ENCODE measurements around the gene CMIP. TPM values are rescaled to one million over a fixed set of nuclear protein-coding genes. Genes with fewer than 3 reads are reported as not detected.
A peak's percentile ranks its signal among the peaks of the same experiment; 100 is the strongest.
"Not testable (repeated sequence)": the region's sequence is repeated elsewhere in the genome, so short reads cannot be mapped to it uniquely, and the experiment has no call there.

CMIP gene
- total RNA-seq, 1 donor from 2014 or later, result 6.6 TPM

DNA sequence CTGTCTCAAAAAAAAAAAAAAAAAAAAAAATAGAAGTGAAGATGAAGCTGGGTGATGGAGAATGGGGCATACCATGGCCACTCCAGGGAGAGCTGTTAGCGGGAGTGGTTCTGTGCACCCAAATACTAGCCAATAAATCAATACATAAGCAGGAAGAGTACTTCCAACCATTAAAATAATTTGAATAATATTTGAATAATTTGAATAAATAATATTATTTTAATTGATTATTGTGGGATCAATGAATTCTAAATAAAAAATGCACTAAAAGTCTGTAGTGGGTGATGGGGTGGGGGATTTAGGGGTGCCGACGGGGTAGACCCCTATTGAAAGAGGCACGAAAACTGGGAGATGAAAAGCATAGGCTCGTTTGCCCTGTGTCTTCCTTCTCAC lies 41.4 kb upstream of the CMIP start:
- Histone ChIP-seq H4K20me1 (ENCODE audit: low read depth) (no peaks in the 10 kb centered on the region), H3K4me1 (no peaks in the 10 kb centered on the region), H3K79me2 (ENCODE audit: low read depth) (no peaks in the 10 kb centered on the region), H2AFZ (replicated peaks) (no peak overlapping the region), H3K9ac (no peak overlapping the region), H3K27me3 (peaks cover 9% of the 10 kb centered on the region), H3K27ac (no peak overlapping the region), H3K4me2 (peak overlapping the region; percentile 65), H3K4me3 (no peak overlapping the region), H3K36me3 (no peaks in the 10 kb centered on the region), H3K9me3 (ENCODE audit: low read depth) (no peaks in the 10 kb centered on the region), H3F3A (ENCODE audit: low read depth) (no peaks in the 10 kb centered on the region)
- TF ChIP-seq EZH2 (IDR thresholded peaks at IDR 0.05) (no peak), EZH2phosphoT487 (IDR thresholded peaks at IDR 0.05) (no peak)
- TF ChIP-seq, protein P1, sequence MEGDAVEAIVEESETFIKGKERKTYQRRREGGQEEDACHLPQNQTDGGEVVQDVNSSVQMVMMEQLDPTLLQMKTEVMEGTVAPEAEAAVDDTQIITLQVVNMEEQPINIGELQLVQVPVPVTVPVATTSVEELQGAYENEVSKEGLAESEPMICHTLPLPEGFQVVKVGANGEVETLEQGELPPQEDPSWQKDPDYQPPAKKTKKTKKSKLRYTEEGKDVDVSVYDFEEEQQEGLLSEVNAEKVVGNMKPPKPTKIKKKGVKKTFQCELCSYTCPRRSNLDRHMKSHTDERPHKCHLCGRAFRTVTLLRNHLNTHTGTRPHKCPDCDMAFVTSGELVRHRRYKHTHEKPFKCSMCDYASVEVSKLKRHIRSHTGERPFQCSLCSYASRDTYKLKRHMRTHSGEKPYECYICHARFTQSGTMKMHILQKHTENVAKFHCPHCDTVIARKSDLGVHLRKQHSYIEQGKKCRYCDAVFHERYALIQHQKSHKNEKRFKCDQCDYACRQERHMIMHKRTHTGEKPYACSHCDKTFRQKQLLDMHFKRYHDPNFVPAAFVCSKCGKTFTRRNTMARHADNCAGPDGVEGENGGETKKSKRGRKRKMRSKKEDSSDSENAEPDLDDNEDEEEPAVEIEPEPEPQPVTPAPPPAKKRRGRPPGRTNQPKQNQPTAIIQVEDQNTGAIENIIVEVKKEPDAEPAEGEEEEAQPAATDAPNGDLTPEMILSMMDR (IDR thresholded peaks at IDR 0.05), result no peak
- Mint-ChIP-seq H3K27ac (no peak overlapping the region), H3K36me3 (no peaks in the 10 kb centered on the region), H3K9me3 (peaks cover 4% of the 10 kb centered on the region), H3K27me3 (ENCODE audit: insufficient read depth, low read depth) (peaks cover 3% of the 10 kb centered on the region), H3K4me1 (peaks cover 9% of the 10 kb centered on the region), H3K4me3 (no peak overlapping the region)
- no peak for DNase-seq (ENCODE audit: low spot score)

DNA sequence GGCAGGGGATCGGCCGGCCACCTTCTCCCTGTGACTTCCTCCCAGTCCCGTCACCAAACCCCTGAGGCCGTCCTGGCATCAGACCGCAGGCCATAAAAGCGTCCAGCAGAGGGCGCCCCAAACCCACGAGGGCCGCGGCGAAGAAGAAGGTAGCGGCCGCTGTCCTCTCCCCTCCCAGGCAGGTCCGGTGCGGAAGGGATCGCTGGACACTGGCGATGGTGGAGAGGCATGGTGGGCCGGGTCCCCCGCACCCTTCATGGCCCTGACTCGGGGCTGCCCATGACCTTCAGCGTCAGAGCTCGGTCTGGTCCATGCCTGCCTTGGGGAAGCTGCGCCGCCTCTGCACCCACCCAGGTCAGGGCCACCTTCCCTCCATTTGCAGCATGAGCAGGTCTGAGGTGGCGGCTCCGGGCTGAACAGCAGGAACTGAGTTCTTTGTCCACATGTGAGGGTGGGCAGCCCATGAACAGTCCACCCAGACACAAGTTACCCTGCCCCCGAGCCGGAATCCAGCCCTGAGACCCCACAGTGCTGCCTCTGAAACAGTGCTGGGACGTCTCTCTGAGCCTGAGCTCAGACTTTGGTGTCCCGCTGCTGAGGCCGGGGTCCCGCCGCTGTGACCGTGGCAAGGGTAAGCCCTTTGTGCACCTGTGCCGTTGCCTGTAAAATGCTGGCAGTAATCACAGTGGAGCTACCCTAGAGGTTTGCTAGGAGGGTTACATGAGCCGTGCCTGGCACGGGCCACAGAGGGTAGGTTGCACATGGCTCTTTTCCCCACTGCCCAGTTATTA lies 40.8 kb upstream of the CMIP start:
- Mint-ChIP-seq H3K27me3 (ENCODE audit: insufficient read depth, low read depth) (peaks cover 6% of the 10 kb centered on the region), H3K36me3 (no peaks in the 10 kb centered on the region), H3K4me3 (no peak overlapping the region), H3K27ac (no peak overlapping the region), H3K4me1 (peaks cover 9% of the 10 kb centered on the region), H3K9me3 (peaks cover 4% of the 10 kb centered on the region)
- peak overlapping the region; percentile 88 for H2AFZ ChIP-seq (replicated peaks)
- H3K27ac ChIP-seq, result no peak overlapping the region
- H3K36me3 ChIP-seq, result no peaks in the 10 kb centered on the region
- no peaks in the 10 kb centered on the region for H3K4me1 ChIP-seq
- no peaks in the 10 kb centered on the region for H3F3A ChIP-seq (ENCODE audit: low read depth)
- H3K27me3 ChIP-seq, result peaks cover 9% of the 10 kb centered on the region
- DNase-seq (ENCODE audit: low spot score), result peak; percentile 91
- TF ChIP-seq, protein P1 (IDR thresholded peaks at IDR 0.05), result peak; percentile 97
- no peak for TF ChIP-seq EZH2 (IDR thresholded peaks at IDR 0.05)
- no peaks in the 10 kb centered on the region for H3K79me2 ChIP-seq (ENCODE audit: low read depth)
- H3K9me3 ChIP-seq (ENCODE audit: low read depth), result no peaks in the 10 kb centered on the region
- H3K9ac ChIP-seq, result no peak overlapping the region
- no peaks in the 10 kb centered on the region for H4K20me1 ChIP-seq (ENCODE audit: low read depth)
- peak overlapping the region; percentile 65 for H3K4me2 ChIP-seq
- H3K4me3 ChIP-seq, result peak overlapping the region; percentile 30

DNA sequence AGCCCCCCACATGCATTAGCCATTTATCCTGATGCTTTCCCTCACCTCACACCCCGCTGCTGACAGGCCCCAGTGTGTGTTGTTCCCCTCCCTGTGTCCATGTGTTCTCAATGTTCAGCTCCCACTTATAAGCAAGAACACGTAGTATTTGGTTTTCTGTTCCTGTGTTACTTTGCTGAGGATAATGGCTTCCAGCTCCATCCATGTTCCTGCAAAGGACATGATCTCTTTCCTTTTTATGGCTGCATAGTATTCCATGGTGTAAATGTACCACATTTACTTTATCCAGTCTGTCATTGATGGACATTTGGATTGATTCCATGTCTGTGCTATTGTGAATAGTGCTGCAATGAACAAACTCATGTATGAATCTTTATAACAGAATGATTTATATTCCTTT lies 39.6 kb upstream of the CMIP start:
- not testable (repeated sequence) for H3F3A ChIP-seq (ENCODE audit: low read depth); H3K27me3 ChIP-seq; DNase-seq (ENCODE audit: low spot score); H2AFZ ChIP-seq (replicated peaks); H3K27ac ChIP-seq; H3K9me3 ChIP-seq (ENCODE audit: low read depth); H4K20me1 ChIP-seq (ENCODE audit: low read depth); H3K4me3 ChIP-seq; H3K4me2 ChIP-seq; H3K79me2 ChIP-seq (ENCODE audit: low read depth); H3K4me3 Mint-ChIP-seq; H3K9me3 Mint-ChIP-seq; H3K4me1 ChIP-seq; H3K27ac Mint-ChIP-seq; H3K9ac ChIP-seq; H3K36me3 Mint-ChIP-seq; H3K27me3 Mint-ChIP-seq (ENCODE audit: insufficient read depth, low read depth); H3K36me3 ChIP-seq
- H3K4me1 Mint-ChIP-seq, result peaks cover 12% of the 10 kb centered on the region

DNA sequence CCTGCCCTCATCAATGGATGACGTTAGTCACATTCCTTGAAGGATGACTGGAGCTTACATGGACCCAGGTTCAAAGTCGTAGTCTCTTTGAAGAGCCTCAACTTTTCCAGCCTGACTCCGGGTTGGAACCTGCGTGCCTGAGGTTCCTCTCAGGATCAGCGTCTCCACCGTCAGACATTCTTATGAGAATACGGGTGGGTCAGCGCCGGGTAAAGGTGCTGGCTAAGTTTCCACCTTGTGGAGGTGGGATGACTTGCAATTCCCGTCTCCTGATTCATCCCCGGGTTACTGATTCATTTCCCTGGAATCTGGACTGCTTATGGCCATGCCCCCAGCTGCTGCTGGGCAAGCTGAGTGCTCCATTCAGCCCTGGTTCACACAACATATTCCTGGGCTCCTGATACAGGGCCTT lies 38.9 kb upstream of the CMIP start:
- Histone ChIP-seq H3K27me3 (peaks cover 9% of the 10 kb centered on the region), H3K9me3 (ENCODE audit: low read depth) (no peaks in the 10 kb centered on the region), H2AFZ (replicated peaks) (no peak overlapping the region), H3K36me3 (no peaks in the 10 kb centered on the region), H3K79me2 (ENCODE audit: low read depth) (no peaks in the 10 kb centered on the region), H3K4me2 (no peak overlapping the region), H3F3A (ENCODE audit: low read depth) (no peaks in the 10 kb centered on the region), H3K4me3 (no peak overlapping the region), H3K4me1 (peaks cover under 1% of the 10 kb centered on the region), H3K9ac (no peak overlapping the region), H3K27ac (no peak overlapping the region), H4K20me1 (ENCODE audit: low read depth) (no peaks in the 10 kb centered on the region)
- Mint-ChIP-seq H3K4me1 (peaks cover 15% of the 10 kb centered on the region), H3K27me3 (ENCODE audit: insufficient read depth, low read depth) (peaks cover 14% of the 10 kb centered on the region), H3K27ac (no peak overlapping the region), H3K36me3 (no peaks in the 10 kb centered on the region), H3K9me3 (no peaks in the 10 kb centered on the region), H3K4me3 (no peak overlapping the region)
- TF ChIP-seq EZH2 (IDR thresholded peaks at IDR 0.05) (no peak), EZH2phosphoT487 (IDR thresholded peaks at IDR 0.05) (no peak)
- TF ChIP-seq, protein P1 (IDR thresholded peaks at IDR 0.05), result no peak
- DNase-seq (ENCODE audit: low spot score), result no peak

Measured in neural progenitor cell (in vitro differentiated cells).